Neural progenitor cell (in vitro differentiated cells): Measurements from ENCODE around the gene CD300LB. TPM values are rescaled to one million over a fixed set of nuclear protein-coding genes. Genes with fewer than 3 reads are reported as not detected.

Source experiments
- DNase-seq: peaks from one replicate; pipeline ENCODE4 v3.0.0-alpha.2; 2016; ENCODE audit warnings: low spot score
- H2AFZ ChIP-seq: fragments of 200-600 bp; sonication (generic); replicated peaks from 2 replicates; pipeline ENCODE4 v1.6.1; 2016; ENCODE audit warnings: antibody characterized with exemption
- H3F3A ChIP-seq: fragments of 200-600 bp; sonication (generic); 2 replicates; pipeline ENCODE4 v1.6.1; 2016; ENCODE audit warnings: antibody characterized with exemption, low read depth
- H3K27ac ChIP-seq: fragments of 200-600 bp; sonication (generic); 2 replicates; pipeline ENCODE4 v1.5.1; 2016; ENCODE audit warnings: mild to moderate bottlenecking
- H3K27me3 ChIP-seq: fragments of 200-600 bp; sonication (generic); 2 replicates; pipeline ENCODE4 v1.6.1; 2016; ENCODE audit warnings: mild to moderate bottlenecking, moderate library complexity
- H3K36me3 ChIP-seq: fragments of 200-600 bp; sonication (generic); 2 replicates; pipeline ENCODE4 v1.5.1; 2016
- H3K4me1 ChIP-seq: fragments of 200-600 bp; sonication (generic); 2 replicates; pipeline ENCODE4 v1.6.1; 2016; ENCODE audit warnings: mixed run types
- H3K4me2 ChIP-seq: fragments of 200-600 bp; sonication (generic); 2 replicates; pipeline ENCODE4 v1.6.1; 2016
- H3K4me3 ChIP-seq: fragments of 200-600 bp; sonication (generic); 2 replicates; pipeline ENCODE4 v1.5.1; 2016
- H3K79me2 ChIP-seq: fragments of 200-600 bp; sonication (generic); 2 replicates; pipeline ENCODE4 v1.6.1; 2016; ENCODE audit warnings: low read depth
- H3K9ac ChIP-seq: fragments of 200-600 bp; sonication (generic); 2 replicates; pipeline ENCODE4 v1.6.1; 2016
- H3K9me3 ChIP-seq: fragments of 200-600 bp; sonication (generic); 2 replicates; pipeline ENCODE4 v1.5.1; 2016; ENCODE audit warnings: low read depth
- H4K20me1 ChIP-seq: fragments of 200-600 bp; sonication (generic); 2 replicates; pipeline ENCODE4 v1.6.1; 2016; ENCODE audit warnings: low read depth
- H3K27ac Mint-ChIP-seq: 3 replicates; pipeline ENCODE4 v1.8.0; 2021; ENCODE audit warnings: mixed read lengths
- H3K27me3 Mint-ChIP-seq: 2 replicates; pipeline ENCODE4 v1.8.0; 2022; ENCODE audit warnings: low read depth, mild to moderate bottlenecking, inconsistent platforms, moderate library complexity, mixed read lengths; ENCODE audit not compliant: insufficient read depth
- H3K36me3 Mint-ChIP-seq: 3 replicates; pipeline ENCODE4 v1.8.0; 2021; ENCODE audit warnings: mixed read lengths
- H3K4me1 Mint-ChIP-seq: 3 replicates; pipeline ENCODE4 v1.8.0; 2021; ENCODE audit warnings: mixed read lengths
- H3K4me3 Mint-ChIP-seq: 3 replicates; pipeline ENCODE4 v1.8.0; 2021; ENCODE audit warnings: mild to moderate bottlenecking, moderate library complexity, mixed read lengths
- H3K9me3 Mint-ChIP-seq: 3 replicates; pipeline ENCODE4 v1.8.0; 2020; ENCODE audit warnings: mixed read lengths
- CTCF ChIP-seq: fragments of 200-600 bp; sonication (generic); IDR thresholded peaks from 2 replicates; pipeline ENCODE4 v1.5.1; 2017; ENCODE audit warnings: antibody characterized with exemption, mild to moderate bottlenecking
- EZH2 ChIP-seq: fragments of 200-600 bp; sonication (generic); IDR thresholded peaks from 2 replicates; pipeline ENCODE4 v1.6.1; 2017; ENCODE audit warnings: antibody characterized with exemption, mild to moderate bottlenecking, moderate library complexity
- EZH2phosphoT487 ChIP-seq: fragments of 200-600 bp; sonication (generic); IDR thresholded peaks from 2 replicates; pipeline ENCODE4 v1.6.1; 2017; ENCODE audit warnings: antibody characterized with exemption
- total RNA-seq: library from RNA; depleted of rRNA; stranded (reverse); fragments of >200 nt; gene quantifications from 2 replicates; pipeline ENCODE4 v1.2.3, GENCODE V29; 2015; ENCODE audit warnings: low replicate concordance

CD300LB gene
- total RNA-seq, 1 donor from 2014 or later: not detected

- Histone ChIP-seq H3K27ac (no peak overlapping the region), H3K9me3 (peaks cover 5% of the 10 kb centered on the region), H3K9ac (no peak overlapping the region), H2AFZ (no peak overlapping the region), H3K4me3 (no peak overlapping the region), H3K79me2 (no peaks in the 10 kb centered on the region), H3F3A (peaks cover 11% of the 10 kb centered on the region), H3K4me1 (no peaks in the 10 kb centered on the region), H4K20me1 (no peaks in the 10 kb centered on the region), H3K36me3 (no peaks in the 10 kb centered on the region), H3K27me3 (no peaks in the 10 kb centered on the region), H3K4me2 (no peak overlapping the region)
- Mint-ChIP-seq H3K27me3 (peaks cover 11% of the 10 kb centered on the region), H3K9me3 (peaks cover 20% of the 10 kb centered on the region), H3K27ac (no peak overlapping the region), H3K4me1 (no peaks in the 10 kb centered on the region), H3K36me3 (peaks cover 9% of the 10 kb centered on the region), H3K4me3 (no peak overlapping the region)
- no peak for DNase-seq
- no peak for TF ChIP-seq EZH2phosphoT487
- TF ChIP-seq CTCF: no peak
- no peak for TF ChIP-seq EZH2
Measured at GRCh38 chr17:74516561-74517328, 14.5 kb downstream of the CD300LB start.

DNA sequence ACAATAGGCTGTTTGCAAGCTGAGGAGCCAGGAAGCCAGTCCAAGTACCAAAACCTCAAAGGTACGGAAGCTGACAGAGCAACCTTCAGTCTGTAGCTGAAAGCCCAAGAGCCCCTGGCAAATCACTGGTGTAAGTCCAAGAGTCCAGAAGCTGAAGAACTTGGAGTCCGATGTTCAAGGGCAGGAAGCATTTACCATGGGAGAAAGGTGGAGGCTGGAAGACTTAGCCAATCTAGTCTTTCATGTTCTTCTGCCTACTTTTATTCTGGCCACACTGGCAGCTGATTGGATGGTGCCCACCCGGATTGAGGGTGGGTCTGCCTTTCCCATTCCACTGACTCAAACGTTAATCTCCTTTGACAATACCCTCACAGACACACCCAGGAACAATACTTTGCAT is 15.3 kb downstream of the CD300LB start:
- no peaks in the 10 kb centered on the region for H3K79me2 ChIP-seq
- H3K9ac ChIP-seq: no peak overlapping the region
- H3K4me1 ChIP-seq: no peaks in the 10 kb centered on the region
- no peak for TF ChIP-seq CTCF
- TF ChIP-seq EZH2: no peak
- TF ChIP-seq EZH2phosphoT487: no peak
- H2AFZ ChIP-seq: no peak overlapping the region
- H3K9me3 ChIP-seq: peaks cover 5% of the 10 kb centered on the region
- Mint-ChIP-seq H3K9me3 (peaks cover 20% of the 10 kb centered on the region), H3K27ac (no peak overlapping the region), H3K27me3 (peaks cover 11% of the 10 kb centered on the region), H3K36me3 (peaks cover 9% of the 10 kb centered on the region), H3K4me3 (no peak overlapping the region), H3K4me1 (no peaks in the 10 kb centered on the region)
- peaks cover 8% of the 10 kb centered on the region for H3K27me3 ChIP-seq
- no peaks in the 10 kb centered on the region for H3K36me3 ChIP-seq
- peaks cover 11% of the 10 kb centered on the region for H3F3A ChIP-seq
- no peak for DNase-seq
- no peak overlapping the region for H3K27ac ChIP-seq
- H3K4me2 ChIP-seq: no peak overlapping the region
- no peak overlapping the region for H3K4me3 ChIP-seq
- no peaks in the 10 kb centered on the region for H4K20me1 ChIP-seq

DNA sequence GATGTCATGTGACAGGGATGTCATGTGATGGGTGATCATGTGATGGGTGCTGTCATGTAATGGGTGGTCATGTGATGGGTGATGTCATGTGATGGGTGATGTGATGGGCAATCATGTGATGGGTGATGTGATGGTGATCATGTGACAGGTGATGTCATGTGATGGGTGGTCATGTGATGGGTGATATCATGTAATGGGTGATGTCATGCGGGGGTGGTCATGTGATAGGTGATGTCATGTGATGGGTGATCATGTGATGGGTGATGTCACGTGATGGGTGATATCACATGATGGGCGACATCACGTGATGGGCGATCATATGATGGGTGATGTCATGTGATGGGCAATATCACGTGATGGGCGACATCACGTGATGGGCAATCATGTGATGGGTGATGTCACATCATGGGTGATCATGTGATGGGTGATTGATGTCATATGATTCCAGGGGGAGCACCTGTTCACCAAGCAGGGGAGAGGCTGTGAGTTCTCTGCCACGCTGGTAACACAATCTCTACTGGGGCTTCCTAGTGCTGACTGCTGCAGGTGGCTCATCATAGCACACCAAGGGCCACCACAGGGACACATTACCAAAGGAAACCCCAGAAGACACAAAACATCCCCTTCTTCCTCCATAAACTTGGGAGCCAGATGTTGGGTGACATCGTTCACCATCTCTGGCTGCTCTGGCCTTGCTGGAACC is 16.5 kb downstream of the CD300LB start:
- peaks cover 8% of the 10 kb centered on the region for H3K27me3 ChIP-seq
- peaks cover 11% of the 10 kb centered on the region for H3F3A ChIP-seq
- H3K4me3 ChIP-seq: no peak overlapping the region
- H3K27ac Mint-ChIP-seq: peak overlapping the region; percentile 6
- H4K20me1 ChIP-seq: no peaks in the 10 kb centered on the region
- no peaks in the 10 kb centered on the region for H3K4me1 Mint-ChIP-seq
- no peak for DNase-seq
- H3K27me3 Mint-ChIP-seq: peaks cover 11% of the 10 kb centered on the region
- peak overlapping the region; percentile 48 for H3K4me3 Mint-ChIP-seq
- no peaks in the 10 kb centered on the region for H3K4me1 ChIP-seq
- no peak for TF ChIP-seq EZH2
- no peak for TF ChIP-seq CTCF
- TF ChIP-seq EZH2phosphoT487: no peak
- no peaks in the 10 kb centered on the region for H3K36me3 ChIP-seq
- peaks cover 18% of the 10 kb centered on the region for H3K9me3 Mint-ChIP-seq
- H3K36me3 Mint-ChIP-seq: peaks cover 9% of the 10 kb centered on the region
- H3K9ac ChIP-seq: no peak overlapping the region
- H3K79me2 ChIP-seq: no peaks in the 10 kb centered on the region
- H2AFZ ChIP-seq: no peak overlapping the region
- H3K4me2 ChIP-seq: no peak overlapping the region
- peaks cover 5% of the 10 kb centered on the region for H3K9me3 ChIP-seq
- H3K27ac ChIP-seq: no peak overlapping the region
